T-helper 1 cell treated with Interleukin-12 subunit alpha and Interleukin-12 subunit beta and Interleukin-4 antibody, amounts not matched to agents 30 μg/mL and 1 μg/mL, for 36 hours (primary cell): ENCODE data around the gene M1AP.
"Not testable (repeated sequence)": the region's sequence is repeated elsewhere in the genome, so short reads cannot be mapped to it uniquely, and the experiment has no call there.

Source experiments
- H3K27ac Mint-ChIP-seq: one replicate; pipeline ENCODE4 v1.8.0; 2021; ENCODE audit warnings: mild to moderate bottlenecking, mixed read lengths
- H3K27me3 Mint-ChIP-seq: one replicate; pipeline ENCODE4 v1.8.0; 2021; ENCODE audit warnings: low read depth, mixed read lengths
- H3K36me3 Mint-ChIP-seq: one replicate; pipeline ENCODE4 v1.8.0; 2021; ENCODE audit warnings: low read depth, mixed read lengths
- H3K4me1 Mint-ChIP-seq: one replicate; pipeline ENCODE4 v1.8.0; 2021; ENCODE audit warnings: low read depth, mixed read lengths
- H3K4me3 Mint-ChIP-seq: one replicate; pipeline ENCODE4 v1.8.0; 2021; ENCODE audit warnings: mild to moderate bottlenecking, moderate library complexity, mixed read lengths
- H3K9me3 Mint-ChIP-seq: one replicate; pipeline ENCODE4 v1.8.0; 2021; ENCODE audit warnings: mixed read lengths

The M1AP gene

DNA sequence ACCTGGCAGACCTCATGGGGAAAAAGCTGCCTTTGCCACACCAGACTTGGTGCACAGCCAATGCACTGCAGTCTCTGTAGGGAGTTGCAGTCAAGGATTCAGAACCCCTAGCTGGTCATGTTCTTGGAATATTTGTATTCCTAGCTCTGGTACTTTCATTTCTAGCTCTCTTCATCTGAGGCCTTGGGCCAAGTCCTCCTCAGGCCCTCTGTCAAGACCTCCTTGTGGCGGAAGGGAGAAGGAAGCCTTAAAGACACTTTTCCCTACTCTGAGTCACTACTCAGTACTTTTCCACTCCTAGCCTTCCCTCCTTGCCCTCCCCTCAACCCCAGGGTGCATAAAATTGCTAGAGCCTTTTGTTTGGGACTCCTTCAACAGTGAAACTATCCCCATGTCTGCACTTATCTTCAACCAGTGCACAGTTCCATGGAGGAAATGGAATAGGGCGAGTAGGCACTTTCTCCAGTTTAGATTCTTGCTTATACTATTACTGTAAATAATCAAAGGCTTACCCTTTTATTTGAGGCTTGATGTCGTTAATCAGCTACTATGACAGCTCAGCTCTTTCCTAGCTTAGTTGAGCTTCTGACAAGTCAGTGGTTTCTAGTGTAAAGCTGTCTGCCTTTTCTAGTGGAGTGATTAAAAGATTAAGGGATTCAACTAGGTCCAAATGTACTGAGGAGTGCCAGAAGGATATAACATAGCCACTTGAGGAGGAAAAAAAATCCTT is 15.8 kb downstream of the M1AP start:
- H3K36me3 Mint-ChIP-seq = no peaks in the 10 kb centered on the region
- no peak overlapping the region for H3K27ac Mint-ChIP-seq
- no peaks in the 10 kb centered on the region for H3K9me3 Mint-ChIP-seq
- H3K27me3 Mint-ChIP-seq = peaks cover 45% of the 10 kb centered on the region
- H3K4me1 Mint-ChIP-seq = no peaks in the 10 kb centered on the region
- no peak overlapping the region for H3K4me3 Mint-ChIP-seq

DNA sequence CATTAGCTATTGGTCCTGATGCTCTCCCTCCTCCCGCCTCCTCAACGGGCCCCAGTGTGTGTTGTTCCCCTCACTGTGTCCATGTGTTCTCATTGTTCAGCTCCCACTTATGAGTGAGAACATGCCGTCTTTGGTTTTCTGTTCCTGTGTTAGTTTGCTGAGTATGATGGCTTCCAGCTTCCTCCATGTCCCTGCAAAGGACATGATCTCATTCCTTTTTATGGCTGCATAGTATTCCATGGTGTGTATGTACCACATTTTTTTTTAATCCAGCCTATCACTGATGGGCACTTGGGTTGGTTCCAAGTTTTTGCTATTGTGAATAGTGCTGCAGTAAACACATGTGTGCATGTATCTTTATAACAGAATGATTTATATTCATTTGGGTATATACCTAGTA is 17.7 kb downstream of the M1AP start:
- not testable (repeated sequence) for H3K27ac Mint-ChIP-seq, H3K9me3 Mint-ChIP-seq
- H3K27me3 Mint-ChIP-seq = peaks cover 26% of the 10 kb centered on the region

DNA sequence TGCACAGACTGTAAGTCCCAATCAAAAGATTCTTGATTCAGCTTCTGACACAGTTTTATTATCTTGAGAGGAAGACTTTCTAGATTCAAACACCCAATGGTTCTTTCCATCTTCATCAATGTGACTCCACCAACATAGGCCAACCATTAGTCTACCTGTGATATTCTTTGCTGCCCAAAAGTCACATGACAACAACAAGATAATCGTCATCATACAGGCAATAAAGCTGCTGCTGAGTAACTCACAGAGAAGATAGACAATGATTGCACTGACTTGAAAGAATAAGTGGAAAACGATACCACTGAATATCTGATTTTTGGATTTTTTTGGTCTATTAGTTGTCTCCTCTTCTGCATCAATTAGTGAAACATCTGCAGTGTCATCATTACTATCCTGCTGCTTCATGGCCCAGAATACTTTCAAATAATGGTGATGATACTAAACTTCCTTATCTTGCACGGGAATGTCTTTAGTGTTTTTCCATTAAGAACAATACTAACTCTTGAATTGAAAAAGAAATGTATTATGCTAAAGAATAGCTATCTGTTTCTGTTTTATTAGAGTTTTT is 19.5 kb downstream of the M1AP start:
- Mint-ChIP-seq H3K27ac (no peak overlapping the region), H3K4me3 (no peak overlapping the region), H3K9me3 (no peaks in the 10 kb centered on the region), H3K36me3 (no peaks in the 10 kb centered on the region), H3K27me3 (peaks cover 14% of the 10 kb centered on the region), H3K4me1 (no peaks in the 10 kb centered on the region)

More for the DNA sequence above, 17.7 kb downstream of the M1AP start:
- not testable (repeated sequence) for H3K4me1 Mint-ChIP-seq, H3K36me3 Mint-ChIP-seq, H3K4me3 Mint-ChIP-seq

DNA sequence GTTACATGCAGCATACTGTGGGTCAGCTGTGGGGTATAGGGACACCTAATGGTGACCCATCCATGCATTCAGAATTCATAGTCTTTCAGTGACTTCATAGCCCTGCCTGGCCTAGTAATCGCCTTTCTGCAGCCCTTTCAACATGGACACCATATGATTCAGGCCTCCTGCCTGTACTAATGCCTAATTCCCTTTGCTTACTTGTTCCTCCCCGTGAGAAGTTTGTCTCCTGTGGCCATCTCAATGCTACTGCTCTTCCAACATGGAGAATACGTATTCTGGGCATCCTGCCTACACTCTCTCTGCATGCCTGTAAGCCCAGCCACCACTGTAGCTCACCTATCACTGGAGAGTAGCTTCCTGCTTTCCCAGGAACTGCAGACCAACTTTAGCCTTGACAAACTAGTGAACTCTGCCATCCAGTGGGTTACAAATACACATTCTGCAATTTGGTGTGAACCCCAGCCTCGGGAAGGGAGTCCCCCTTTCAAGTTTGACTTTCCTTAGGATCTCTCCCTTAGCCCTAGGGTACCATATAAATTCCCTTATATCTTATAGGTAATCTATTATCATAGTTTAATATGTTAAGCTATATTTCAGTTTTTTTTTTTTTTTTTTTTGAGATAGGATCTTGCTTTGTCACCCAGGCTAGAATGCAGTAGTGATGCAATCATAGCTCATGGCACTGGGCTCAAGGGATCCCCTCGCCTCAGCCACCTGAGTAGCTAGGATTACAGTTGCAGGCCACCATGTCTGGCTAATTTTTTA is 22.3 kb downstream of the M1AP start:
- Mint-ChIP-seq H3K9me3 (no peaks in the 10 kb centered on the region), H3K27me3 (peaks cover 6% of the 10 kb centered on the region), H3K4me3 (no peak overlapping the region), H3K4me1 (no peaks in the 10 kb centered on the region), H3K36me3 (no peaks in the 10 kb centered on the region), H3K27ac (no peak overlapping the region)

DNA sequence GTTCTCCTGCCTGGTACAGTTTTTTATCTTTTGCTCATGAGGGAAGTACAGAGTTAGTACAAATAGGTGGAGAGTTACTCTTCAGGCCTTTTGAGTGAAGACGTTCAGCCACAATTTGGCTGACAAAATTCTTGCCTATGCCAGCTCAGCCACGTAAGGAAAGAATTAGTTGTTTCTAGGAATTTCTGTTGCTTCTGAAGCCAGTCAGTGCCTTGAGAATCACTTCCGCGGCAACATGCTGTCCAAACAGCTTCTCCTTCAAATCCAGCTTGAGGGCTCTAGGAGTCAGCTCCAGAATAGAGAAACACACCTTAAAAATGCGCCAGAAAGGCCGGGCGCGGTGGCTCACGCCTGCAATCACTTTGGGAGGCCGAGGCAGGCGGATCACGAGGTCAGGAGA is 27.5 kb downstream of the M1AP start:
- no peak overlapping the region for H3K27ac Mint-ChIP-seq
- no peaks in the 10 kb centered on the region for H3K9me3 Mint-ChIP-seq
- peaks cover 7% of the 10 kb centered on the region for H3K27me3 Mint-ChIP-seq
- no peaks in the 10 kb centered on the region for H3K36me3 Mint-ChIP-seq
- H3K4me3 Mint-ChIP-seq = no peak overlapping the region
- H3K4me1 Mint-ChIP-seq = peaks cover 7% of the 10 kb centered on the region

DNA sequence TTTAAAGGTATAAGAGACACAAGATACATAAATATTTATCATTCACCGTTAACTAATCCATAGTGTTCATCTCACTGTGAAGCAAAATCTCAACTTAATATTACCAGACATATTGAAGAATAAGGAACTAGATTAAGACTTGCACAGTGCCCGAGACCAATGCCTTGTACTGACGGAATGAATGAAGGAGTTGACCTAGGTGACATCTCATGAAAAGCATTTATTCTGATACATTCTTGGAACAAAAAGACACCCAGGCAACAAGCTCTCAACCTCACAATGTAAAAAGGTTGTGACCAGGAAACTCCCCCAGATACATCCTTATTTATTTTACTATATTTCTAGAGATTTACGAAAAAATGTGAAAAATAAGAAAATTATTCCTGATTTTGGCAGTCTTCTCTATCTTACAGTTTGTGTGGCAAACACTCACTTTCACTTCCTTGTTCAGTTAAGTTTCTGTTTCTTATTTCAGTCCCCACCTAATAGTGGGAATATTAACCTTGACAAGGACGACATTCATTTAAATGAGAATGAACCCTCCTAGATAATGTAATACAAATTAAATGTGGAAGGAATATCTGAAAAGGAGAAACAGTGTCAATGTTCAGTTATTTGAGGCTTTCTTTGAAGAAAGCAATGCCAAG is 28.4 kb downstream of the M1AP start:
- Mint-ChIP-seq H3K36me3 (no peaks in the 10 kb centered on the region), H3K9me3 (no peaks in the 10 kb centered on the region), H3K4me1 (peaks cover 7% of the 10 kb centered on the region), H3K27ac (no peak overlapping the region), H3K27me3 (peaks cover 12% of the 10 kb centered on the region), H3K4me3 (no peak overlapping the region)

DNA sequence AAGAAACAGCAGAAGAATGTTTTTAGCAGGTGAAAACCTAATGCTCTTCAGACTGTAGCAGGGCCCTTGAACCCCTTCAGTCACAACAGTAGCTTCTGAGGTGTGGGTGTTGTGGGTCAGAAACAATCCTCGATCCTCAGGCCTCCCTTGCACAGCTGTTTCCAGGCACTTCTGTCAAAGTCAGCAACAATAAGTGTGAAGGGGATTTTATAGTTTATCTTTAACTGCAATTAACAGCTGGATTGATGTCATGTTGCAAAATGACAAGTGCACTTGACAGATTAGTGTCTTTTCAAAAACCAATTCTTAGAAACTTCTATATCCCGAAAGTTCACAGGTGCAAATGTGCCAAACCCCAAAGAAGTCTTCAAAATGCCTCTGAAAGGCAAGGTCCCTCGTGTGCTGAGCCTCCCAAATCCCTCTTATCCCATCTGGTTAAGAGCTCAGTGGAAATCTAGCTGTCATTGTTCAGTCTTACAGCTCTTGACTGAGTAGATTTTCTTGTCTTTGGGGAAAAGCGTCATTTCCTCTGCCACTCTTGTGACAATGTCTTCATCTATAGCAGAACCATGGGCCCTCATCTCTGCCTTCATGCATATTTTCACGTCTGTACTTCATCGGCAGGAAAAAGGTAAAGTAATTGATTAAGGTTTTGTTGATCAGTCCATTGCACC is 29.6 kb downstream of the M1AP start:
- H3K4me1 Mint-ChIP-seq = peaks cover 7% of the 10 kb centered on the region
- H3K27ac Mint-ChIP-seq = no peak overlapping the region
- peaks cover 24% of the 10 kb centered on the region for H3K27me3 Mint-ChIP-seq
- no peaks in the 10 kb centered on the region for H3K9me3 Mint-ChIP-seq
- no peaks in the 10 kb centered on the region for H3K36me3 Mint-ChIP-seq
- no peak overlapping the region for H3K4me3 Mint-ChIP-seq

DNA sequence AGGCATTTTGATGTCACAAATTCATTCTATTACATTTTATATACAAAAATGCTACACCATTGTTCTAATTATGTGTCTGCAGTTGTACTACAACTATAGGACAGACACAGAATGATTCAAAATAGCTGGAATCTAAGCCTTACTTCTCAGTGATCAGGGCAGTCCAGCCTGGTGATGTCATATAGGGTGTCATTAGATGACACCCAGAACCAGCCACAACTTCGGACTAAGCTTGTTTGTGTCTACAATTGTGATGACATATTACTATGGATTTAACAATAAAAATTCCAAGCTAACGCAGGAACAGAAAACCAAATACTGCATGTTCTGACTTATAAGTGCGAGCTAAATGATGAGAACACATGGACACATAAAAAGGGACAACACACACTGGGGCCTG is 31.0 kb downstream of the M1AP start:
- Mint-ChIP-seq H3K4me3 (no peak overlapping the region), H3K27me3 (peaks cover 37% of the 10 kb centered on the region), H3K9me3 (no peaks in the 10 kb centered on the region), H3K36me3 (no peaks in the 10 kb centered on the region), H3K4me1 (peaks cover 7% of the 10 kb centered on the region), H3K27ac (no peak overlapping the region)

DNA sequence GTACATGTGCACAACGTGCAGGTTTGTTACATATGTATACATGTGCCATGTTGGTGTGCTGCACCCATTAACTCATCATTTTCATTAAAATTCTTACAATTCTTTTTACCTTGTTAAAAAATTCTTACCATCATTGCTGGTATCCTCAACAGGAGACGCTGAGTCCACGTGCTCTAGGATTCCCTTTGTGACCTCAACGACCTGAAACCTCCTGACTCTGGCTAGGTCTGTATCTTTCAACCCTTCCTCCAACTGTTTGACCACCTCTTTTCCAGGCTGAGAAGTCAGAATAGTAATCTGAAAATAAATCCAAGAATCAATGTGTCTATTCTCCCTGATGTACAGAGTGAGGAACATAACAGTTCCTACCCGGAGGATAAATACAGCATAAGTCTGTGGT is 41.2 kb downstream of the M1AP start:
- H3K4me3 Mint-ChIP-seq = no peak overlapping the region
- H3K9me3 Mint-ChIP-seq = no peaks in the 10 kb centered on the region
- H3K4me1 Mint-ChIP-seq = peaks cover 10% of the 10 kb centered on the region
- no peak overlapping the region for H3K27ac Mint-ChIP-seq
- H3K27me3 Mint-ChIP-seq = peaks cover 52% of the 10 kb centered on the region
- no peaks in the 10 kb centered on the region for H3K36me3 Mint-ChIP-seq

DNA sequence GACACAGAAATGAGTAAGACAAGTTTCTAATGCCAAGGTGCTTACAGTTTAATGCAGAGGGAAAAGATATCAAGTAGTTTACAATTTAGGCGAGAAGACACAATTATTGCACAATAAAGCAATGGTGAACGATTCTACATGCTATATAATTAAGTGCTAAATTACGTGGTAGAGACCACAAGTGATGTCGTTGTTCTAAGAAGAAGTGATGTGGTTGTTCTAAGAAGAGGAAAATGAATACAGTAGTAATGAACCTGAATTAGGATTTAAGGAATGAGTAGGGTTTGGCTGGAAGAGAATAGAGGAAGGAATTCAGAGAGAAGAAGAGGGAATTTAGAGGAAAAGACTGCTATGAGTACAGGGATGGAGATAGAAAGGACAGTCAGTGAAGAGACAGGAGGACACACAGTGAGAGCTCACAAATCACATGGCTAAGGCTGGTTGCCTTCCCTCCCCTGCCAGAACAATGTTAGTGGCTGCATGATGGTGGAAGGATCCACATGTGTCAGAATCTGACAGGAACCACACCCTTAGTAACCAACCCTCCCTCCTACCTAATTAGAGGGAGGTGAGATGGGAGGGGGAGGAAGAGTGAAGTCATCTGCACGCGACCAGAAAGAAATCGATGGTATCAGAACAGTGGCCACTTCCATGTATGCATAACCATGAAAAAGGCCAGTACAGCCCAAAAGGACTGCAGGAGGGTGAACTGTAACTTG is 44.7 kb downstream of the M1AP start:
- Mint-ChIP-seq H3K27ac (no peak overlapping the region), H3K27me3 (peaks cover 44% of the 10 kb centered on the region), H3K4me3 (no peak overlapping the region), H3K9me3 (no peaks in the 10 kb centered on the region), H3K4me1 (peaks cover 10% of the 10 kb centered on the region), H3K36me3 (no peaks in the 10 kb centered on the region)

DNA sequence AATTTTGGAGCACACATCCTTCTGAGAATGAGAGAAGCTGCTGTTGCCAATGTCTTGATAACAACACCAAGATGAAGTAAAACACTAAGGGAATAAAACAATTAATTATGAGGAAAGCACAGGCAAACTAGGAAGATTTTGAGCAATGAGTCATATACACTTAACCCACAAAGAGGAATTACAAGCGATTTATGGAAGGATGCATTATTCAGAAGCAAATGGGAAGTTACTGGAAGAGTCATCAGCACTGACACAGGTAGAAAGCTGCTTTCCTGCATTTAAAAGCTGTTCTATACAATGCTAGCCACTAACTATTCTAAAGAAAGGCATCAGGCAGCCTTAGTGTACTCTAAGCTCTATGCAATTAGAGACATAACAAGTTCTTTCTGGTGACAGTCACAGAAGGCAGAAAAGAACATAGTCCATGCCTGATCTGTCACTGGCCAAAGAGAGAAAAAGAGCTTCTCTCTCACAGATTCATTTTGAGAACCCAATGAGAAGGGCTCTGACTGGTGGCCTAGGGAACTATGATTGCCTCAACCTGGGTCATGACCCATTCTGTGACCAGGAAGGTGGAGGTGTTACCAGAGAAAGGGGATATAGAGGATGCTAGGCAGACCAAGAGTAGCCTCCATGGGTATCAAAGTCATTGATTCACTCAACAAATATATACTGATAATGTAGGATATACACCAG is 45.4 kb downstream of the M1AP start:
- Mint-ChIP-seq H3K36me3 (no peaks in the 10 kb centered on the region), H3K9me3 (no peaks in the 10 kb centered on the region), H3K4me1 (peaks cover 10% of the 10 kb centered on the region), H3K27ac (no peak overlapping the region), H3K4me3 (no peak overlapping the region), H3K27me3 (peaks cover 45% of the 10 kb centered on the region)

DNA sequence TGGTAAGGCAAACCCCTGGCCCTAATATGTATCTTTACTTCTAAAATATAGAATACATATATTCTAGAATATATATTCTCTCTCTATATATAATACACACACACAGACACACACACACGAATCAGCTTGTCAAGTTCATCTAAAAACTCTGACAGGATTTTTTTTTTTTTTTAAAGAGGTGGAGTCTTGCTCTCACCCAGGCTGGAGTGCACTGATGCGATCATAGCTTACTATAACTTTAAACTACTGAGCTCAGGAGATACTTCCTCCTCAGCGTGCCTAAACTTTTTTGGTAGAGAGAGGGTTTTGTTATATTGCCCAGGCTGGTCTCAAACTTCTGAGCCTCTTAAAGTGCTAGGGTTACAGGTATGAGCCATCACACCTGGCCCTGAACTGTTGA is 48.5 kb downstream of the M1AP start:
- Mint-ChIP-seq H3K4me3 (no peak overlapping the region), H3K27ac (no peak overlapping the region), H3K27me3 (peaks cover 64% of the 10 kb centered on the region), H3K9me3 (no peaks in the 10 kb centered on the region), H3K36me3 (no peaks in the 10 kb centered on the region), H3K4me1 (peaks cover 10% of the 10 kb centered on the region)

DNA sequence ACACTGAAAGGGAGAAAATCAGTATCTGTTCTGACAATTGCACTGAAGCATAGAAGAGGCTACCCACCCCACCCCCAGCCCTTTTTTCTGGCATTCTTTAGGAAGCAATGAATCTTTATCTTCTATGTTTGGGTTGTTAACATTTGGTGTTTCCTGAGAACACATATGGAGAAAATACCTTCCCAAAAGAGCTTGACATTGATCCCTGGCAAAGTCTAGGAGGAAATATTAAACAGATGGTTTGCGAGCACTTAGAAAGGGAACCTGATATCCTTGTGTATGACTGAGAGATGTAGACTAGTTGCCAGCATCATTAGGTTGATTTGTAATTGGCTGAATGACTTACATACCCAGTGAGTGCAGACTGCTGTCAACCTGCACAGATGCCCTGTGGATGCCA is 50.7 kb downstream of the M1AP start:
- no peaks in the 10 kb centered on the region for H3K4me1 Mint-ChIP-seq
- no peaks in the 10 kb centered on the region for H3K36me3 Mint-ChIP-seq
- no peak overlapping the region for H3K27ac Mint-ChIP-seq
- no peak overlapping the region for H3K4me3 Mint-ChIP-seq
- no peaks in the 10 kb centered on the region for H3K9me3 Mint-ChIP-seq
- peaks cover 60% of the 10 kb centered on the region for H3K27me3 Mint-ChIP-seq
